Measurements from ENCODE around the gene FAM72A.
"Not testable (repeated sequence)": the region's sequence is repeated elsewhere in the genome, so short reads cannot be mapped to it uniquely, and the experiment has no call there.

The FAM72A gene

GRCh38 chr1:206202789-206203363, at the start of gene FAM72A:
TSS of gene FAM72A (minus strand) at chr1:206202839. CDS start at chr1:206202025, 814 bp downstream.
- peak; percentile 100 for DNase-seq

- DNase-seq: not testable (repeated sequence)
Measured at GRCh38 chr1:206250953-206251681, 48.5 kb upstream of the FAM72A start.

- not testable (repeated sequence) for DNase-seq
Measured at GRCh38 chr1:206246129-206246886, 43.7 kb upstream of the FAM72A start.

DNA sequence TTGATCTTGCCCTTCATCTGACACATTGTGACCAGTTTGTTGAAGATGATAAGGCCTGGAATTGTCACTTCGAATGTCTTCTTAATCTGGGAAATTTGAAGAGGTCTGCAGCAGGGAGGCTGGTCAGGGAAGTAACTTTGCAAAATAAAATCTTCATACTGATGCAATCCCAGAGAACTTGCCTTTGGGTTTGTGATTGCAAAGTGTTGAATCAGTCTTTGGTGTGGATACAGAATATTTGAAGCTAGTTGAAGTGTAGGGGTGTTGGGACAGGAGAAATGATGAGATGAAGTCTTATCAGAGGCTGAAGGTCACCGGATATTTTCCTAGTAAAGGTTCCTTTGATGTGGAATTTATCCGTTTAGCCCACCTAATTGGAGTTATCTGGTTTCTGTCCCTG, 42.8 kb upstream of the FAM72A start:
- DNase-seq: not testable (repeated sequence)

DNA sequence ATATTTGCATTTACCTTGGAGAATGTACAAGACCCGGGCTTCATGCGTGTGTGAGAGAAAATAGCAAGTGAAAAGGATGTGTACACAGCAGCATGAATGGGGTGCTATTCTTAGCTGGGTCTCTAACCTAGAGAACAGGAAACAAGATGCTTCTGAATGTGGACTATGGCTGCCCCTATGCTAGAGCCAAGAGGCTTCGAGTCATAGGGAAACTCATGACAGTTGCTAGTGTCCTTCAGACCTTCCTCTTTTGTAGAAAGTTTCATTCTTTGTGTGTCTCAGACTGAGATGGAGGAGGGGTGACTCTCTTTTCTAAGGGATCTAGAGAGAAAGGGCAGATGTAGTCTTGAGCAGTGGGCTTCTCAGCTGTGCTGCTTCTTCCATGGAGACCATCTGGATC, 40.7 kb upstream of the FAM72A start:
- not testable (repeated sequence) for DNase-seq

GRCh38 chr1:206240288-206240687, 37.6 kb upstream of the FAM72A start:
- not testable (repeated sequence) for DNase-seq

DNA sequence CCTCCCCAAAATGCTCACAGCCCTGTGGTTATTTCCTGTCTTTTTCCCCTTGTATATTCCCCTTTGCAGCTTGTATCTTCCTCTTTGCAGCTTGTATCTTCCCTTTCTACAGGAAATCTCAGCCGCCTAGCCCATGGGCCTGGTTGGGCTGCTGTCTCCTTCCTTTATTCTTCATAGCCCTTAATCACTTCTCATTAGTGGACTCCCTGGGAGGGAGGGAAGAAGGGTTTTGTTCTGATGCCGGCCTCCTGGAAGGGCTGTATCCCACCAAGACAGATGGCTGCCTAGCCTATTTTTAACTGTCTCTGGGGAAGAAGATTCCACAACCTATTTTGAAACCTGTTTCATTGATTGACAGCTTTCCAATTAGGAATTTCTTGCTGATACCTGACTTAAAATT, 32.6 kb upstream of the FAM72A start:
- DNase-seq: not testable (repeated sequence)

- DNase-seq: not testable (repeated sequence)
Measured at GRCh38 chr1:206234189-206234916, 31.7 kb upstream of the FAM72A start.

- not testable (repeated sequence) for DNase-seq
Measured at GRCh38 chr1:206232970-206233645, 30.5 kb upstream of the FAM72A start.

DNA sequence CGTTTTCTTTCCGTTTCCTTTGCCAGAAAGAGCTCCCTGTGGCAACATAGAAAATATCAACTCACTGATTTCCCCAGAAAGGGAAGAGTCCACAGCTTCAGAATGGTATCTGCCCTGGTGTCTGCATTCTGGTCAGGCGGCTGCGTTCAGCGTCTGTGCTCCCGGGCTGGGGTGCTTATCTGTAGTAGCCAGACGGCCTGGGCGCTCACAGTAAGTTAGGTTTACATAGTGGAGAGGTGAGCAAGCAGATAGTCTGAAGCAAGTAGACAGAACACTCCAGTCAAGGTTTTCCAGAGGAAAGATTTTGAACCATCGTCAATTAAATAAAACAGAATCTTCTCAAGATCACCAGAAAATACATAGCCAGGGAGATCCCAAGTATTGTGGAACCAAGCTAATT, 29.4 kb upstream of the FAM72A start:
- DNase-seq: not testable (repeated sequence)

DNA sequence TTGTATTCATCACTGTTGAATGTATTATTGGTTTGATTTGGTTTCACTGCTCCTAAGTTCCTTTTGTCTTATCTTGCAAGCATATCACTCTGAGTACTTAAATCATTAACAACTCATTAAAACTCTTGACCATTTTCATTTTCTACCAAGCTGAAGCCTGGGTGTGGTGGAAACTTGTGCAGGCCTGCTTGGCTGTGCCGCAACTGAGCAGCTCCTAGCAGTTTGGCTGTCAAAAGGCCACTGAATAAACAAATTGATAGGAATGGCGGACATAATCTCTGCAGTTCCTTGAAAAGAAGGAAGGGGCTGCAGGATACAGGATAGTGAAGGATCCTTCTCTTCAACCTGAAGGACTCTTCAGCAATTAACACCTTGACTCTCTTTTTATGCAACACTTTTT, 26.6 kb upstream of the FAM72A start:
- not testable (repeated sequence) for DNase-seq

DNA sequence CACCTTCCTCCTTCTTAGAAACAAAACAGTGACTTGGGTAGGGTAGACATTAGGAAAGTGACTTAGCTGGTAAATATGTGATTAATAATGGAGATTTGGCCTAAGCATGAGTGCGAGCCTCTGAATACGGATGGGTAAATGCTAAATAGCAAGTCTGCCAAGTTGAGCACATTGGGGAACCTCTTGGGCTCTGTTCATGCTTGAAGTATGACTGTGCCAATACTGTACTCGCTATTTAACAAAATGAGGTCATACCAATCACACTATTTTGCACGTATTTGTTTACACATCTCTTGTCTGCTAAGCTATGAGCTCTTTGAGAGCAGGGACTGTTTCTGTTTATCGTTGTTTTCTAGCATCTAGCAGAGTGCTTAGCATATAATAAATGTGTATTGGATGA, 24.2 kb upstream of the FAM72A start:
- DNase-seq: not testable (repeated sequence)

GRCh38 chr1:206225386-206225785, 22.7 kb upstream of the FAM72A start:
- DNase-seq: not testable (repeated sequence)

- not testable (repeated sequence) for DNase-seq
Measured at GRCh38 chr1:206224190-206224776, 21.6 kb upstream of the FAM72A start.

DNA sequence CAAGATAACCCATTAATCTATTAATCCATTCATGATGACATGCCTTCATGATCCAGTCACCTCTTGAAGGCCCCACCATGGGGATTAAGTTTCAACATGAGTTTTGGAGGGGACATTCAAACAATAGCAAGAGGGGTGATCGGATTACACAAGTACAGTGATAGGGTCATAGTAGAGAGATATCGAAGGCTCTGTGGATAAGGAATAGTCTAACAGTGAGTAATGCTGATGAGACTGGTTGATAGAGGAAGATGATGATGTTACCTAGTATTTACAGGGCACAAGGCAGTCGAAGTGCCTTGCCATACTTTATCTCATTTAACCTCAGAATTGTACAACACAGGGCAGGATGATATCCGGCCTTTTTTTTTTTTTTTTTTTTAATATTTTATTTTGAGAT, 18.9 kb upstream of the FAM72A start:
- DNase-seq: not testable (repeated sequence)

DNA sequence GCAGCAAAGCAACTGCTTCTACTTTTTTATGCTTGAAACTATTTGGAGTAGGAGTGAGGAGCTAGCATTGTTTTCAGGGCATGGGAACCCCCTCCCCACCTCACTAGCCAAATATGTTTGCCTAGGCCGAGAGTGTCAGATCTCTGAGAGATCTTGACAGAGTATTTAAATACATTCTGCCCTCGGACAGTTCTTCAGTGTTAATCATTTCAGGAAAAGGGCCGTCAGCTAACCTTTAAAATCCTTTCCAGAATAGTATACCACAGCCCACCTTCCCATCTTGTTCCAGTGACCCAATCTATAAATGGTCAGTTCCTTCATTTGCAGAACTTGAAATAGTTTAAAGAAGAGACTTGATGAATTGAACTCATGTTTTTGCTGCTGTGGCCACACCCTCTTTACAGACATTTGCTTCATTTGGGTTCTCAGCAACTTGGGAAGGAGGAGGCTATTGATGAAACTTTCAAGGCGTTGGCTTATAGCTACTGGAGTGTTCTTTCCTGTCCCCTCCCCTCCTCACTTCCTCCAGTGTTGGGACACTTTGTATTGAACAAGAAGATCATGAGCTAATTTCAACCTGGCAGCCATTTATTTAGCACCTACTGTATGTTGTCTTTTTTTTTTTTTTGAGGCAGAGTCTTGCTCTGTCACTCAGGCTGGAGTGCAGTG, 17.8 kb upstream of the FAM72A start:
- DNase-seq: not testable (repeated sequence)

DNA sequence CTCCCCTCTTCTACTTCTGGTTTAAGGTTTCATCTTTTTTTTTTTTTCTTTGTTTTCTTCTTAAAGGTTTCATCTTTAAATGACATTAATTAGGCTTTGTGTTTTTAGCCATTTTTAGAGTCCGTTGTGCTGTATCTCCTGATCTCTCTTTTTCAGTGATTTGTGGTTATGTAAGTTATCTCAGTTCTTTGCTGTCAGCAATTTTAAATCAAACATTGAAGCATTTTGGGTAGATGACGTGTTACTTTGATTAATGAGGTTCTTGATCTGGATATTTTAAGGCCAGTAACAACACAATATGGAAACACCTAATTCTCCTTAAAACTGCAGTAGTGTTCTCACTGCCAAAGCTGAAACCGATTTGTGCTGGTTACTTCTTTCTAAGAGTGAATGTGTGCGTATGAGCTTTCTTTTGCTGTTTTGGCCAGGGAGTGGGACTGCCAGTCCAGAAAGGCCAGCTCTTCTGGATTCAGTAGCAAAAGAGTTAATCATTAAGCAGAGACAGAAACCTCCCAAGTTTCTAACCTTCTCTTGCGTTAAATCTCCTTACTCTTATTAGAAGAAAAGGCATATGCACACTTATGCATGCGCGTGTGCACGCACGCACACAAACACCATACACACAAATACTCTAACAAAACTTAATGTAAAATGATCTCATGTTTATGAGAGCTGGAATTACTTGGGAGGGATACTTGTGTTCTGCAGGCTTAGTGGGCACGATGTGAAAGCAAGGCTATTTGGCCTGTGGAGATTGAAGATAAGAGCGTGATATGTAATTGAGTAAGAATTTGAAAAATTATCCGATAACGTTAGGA, 17.1 kb upstream of the FAM72A start:
- not testable (repeated sequence) for DNase-seq

- DNase-seq: not testable (repeated sequence)
Measured at GRCh38 chr1:206218765-206219164, 16.1 kb upstream of the FAM72A start.

GRCh38 chr1:206218285-206218684, 15.6 kb upstream of the FAM72A start:
- DNase-seq: not testable (repeated sequence)
